NT2/D1 (cell line): Measurements from ENCODE around the gene HNRNPA2B1.

ENCODE experiments used
- SUZ12 ChIP-seq: IDR thresholded peaks from 2 replicates; pipeline ENCODE4 v1.6.1; 2011; ENCODE audit not compliant: insufficient read length, insufficient read depth; ENCODE audit errors: extremely low read depth
- YY1 ChIP-seq: IDR thresholded peaks from 2 replicates; pipeline ENCODE4 v1.6.1; 2011; ENCODE audit not compliant: insufficient read length, insufficient read depth
- ZNF274 ChIP-seq: IDR thresholded peaks from 2 replicates; pipeline ENCODE4 v1.6.1; 2011; ENCODE audit warnings: mild to moderate bottlenecking, low read depth, low read length

DNA sequence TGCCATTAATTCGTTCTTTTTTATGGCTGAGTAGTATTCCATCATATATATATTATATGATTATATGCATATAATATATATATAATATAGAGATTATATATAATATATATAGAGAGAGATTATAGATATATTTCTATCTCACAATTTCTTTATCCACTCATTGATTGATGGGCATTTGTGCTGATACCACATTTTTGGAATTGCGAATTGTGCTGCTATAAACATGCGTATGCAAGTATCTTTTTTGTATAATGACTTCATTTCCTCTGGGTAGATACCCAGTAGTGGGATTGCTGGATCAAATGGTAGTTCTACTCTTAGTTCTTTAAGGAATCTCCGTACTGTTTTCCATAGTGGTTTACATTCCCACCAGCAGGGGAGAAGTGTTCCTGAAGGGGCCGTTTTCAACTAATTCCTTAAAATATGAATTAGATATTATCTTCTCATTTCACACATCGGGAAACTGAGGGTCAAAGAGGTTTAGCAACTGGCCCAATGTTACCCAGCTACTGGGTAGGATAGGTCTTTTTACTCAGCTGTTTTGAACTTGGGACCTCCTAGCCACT lies 32.0 kb downstream of the HNRNPA2B1 start:
- TF ChIP-seq SUZ12 (no peak), YY1 (no peak), ZNF274 (no peak)
